B cell (primary cell): ENCODE data around the gene GRM4. TPM values are rescaled to one million over a fixed set of nuclear protein-coding genes. Genes with fewer than 3 reads are reported as not detected.

Experiments
- ATAC-seq: fragments of 200-7000 bp; cut with Tn5 transposase; one replicate; pipeline ENCODE4 v1.10.0; 2021; ENCODE audit warnings: low read depth, mild to moderate bottlenecking, moderate number of reproducible peaks, moderate library complexity
- CTCF ChIA-PET: fragments of 350-600 bp; sonication (Branson Sonifier 250); formaldehyde crosslinking; loops from one replicate; lab custom pipeline; 2021; ENCODE audit warnings: antibody characterized with exemption, inconsistent platforms; lab: Charles Lee
- POLR2A ChIA-PET: fragments of 350-600 bp; sonication (Branson Sonifier 250); formaldehyde crosslinking; loops from one replicate; lab custom pipeline; 2021; ENCODE audit warnings: antibody characterized with exemption; lab: Charles Lee
- DNase-seq: peaks from one replicate; pipeline ENCODE4 v3.0.0; 2013
- H2AFZ ChIP-seq: 2 replicates; pipeline ENCODE4 v1.6.1; 2012; ENCODE audit warnings: mild to moderate bottlenecking, low read depth, low read length; ENCODE audit not compliant: insufficient read depth, poor library complexity, severe bottlenecking
- H3K27ac ChIP-seq, 2 donors: 1 replicate in 1 of 2; 2 replicates in 1 of 2; pipeline ENCODE4 v1.5.1; 2012 to 2013; ENCODE audit warnings: low read length in 2 of 2, mild to moderate bottlenecking in 2 of 2, moderate library complexity in 1 of 2
- H3K27me3 ChIP-seq, 4 experiments: fragments of 200-600 bp in 1 of 4; sonication (generic) in 1 of 4; replicated peaks in 1 of 4; 1 replicate in 2 of 4; 2 replicates in 2 of 4; pipeline versions ENCODE4 v1.6.1 to v1.7.0; 2013 to 2016; ENCODE audit warnings: low read length in 3 of 4, mild to moderate bottlenecking in 2 of 4, mixed read lengths in 1 of 4, moderate library complexity in 1 of 4; ENCODE audit not compliant: insufficient read depth in 4 of 4, control insufficient read depth in 3 of 4; ENCODE audit errors: control extremely low read depth in 1 of 4
- H3K36me3 ChIP-seq, 2 experiments: replicated peaks in 1 of 2; 1 replicate in 1 of 2; 2 replicates in 1 of 2; pipeline versions ENCODE4 v1.6.1 to v1.7.1; 2013; ENCODE audit warnings: low read length in 1 of 2; ENCODE audit not compliant: insufficient read depth in 2 of 2, control insufficient read depth in 1 of 2; ENCODE audit errors: control extremely low read depth in 1 of 2, extremely low read depth in 1 of 2
- H3K4me1 ChIP-seq, 2 donors: fragments of 200-600 bp in 1 of 2; sonication (generic) in 1 of 2; 1 replicate in 1 of 2; 2 replicates in 1 of 2; pipeline versions ENCODE4 v1.5.1 to v1.6.1; 2013 to 2017; ENCODE audit warnings: low read length in 2 of 2; ENCODE audit not compliant: control insufficient read depth in 2 of 2, insufficient read depth in 2 of 2
- H3K4me2 ChIP-seq: replicated peaks from 2 replicates; pipeline ENCODE3; 2012; ENCODE audit warnings: mild to moderate bottlenecking, low read depth, low read length; ENCODE audit not compliant: poor library complexity, severe bottlenecking
- H3K4me3 ChIP-seq, 5 experiments: fragments of 200-600 bp in 1 of 5; sonication (generic) in 1 of 5; 1 replicate in 3 of 5; 2 replicates in 2 of 5; pipeline versions ENCODE4 v1.5.1 to v1.7.0; 2011 to 2016; ENCODE audit warnings: low read length in 4 of 5, mild to moderate bottlenecking in 4 of 5, low read depth in 2 of 5, control low read depth in 1 of 5, moderate library complexity in 1 of 5; ENCODE audit not compliant: insufficient read depth in 1 of 5; ENCODE audit errors: control extremely low read depth in 1 of 5, extremely low read depth in 1 of 5
- H3K79me2 ChIP-seq: fragments of 200-600 bp; sonication (generic); one replicate; pipeline ENCODE4 v1.6.0; 2016; ENCODE audit warnings: low read length; ENCODE audit not compliant: control insufficient read depth, insufficient read depth
- H3K9ac ChIP-seq: fragments of 200-600 bp; sonication (generic); 2 replicates; pipeline ENCODE4 v1.6.1; 2017; ENCODE audit warnings: mild to moderate bottlenecking, low read length, moderate library complexity
- H3K9me3 ChIP-seq, 3 donors: one replicate each; pipeline versions ENCODE4 v1.6.1 to v1.7.1; 2013; ENCODE audit warnings: low read length in 2 of 3; ENCODE audit not compliant: control insufficient read depth in 2 of 3, insufficient read depth in 1 of 3; ENCODE audit errors: control extremely low read depth in 1 of 3
- H4K20me1 ChIP-seq: 2 replicates; pipeline ENCODE4 v1.6.0; 2012; ENCODE audit warnings: mild to moderate bottlenecking, low read length; ENCODE audit not compliant: insufficient read depth, control insufficient read depth, poor library complexity, severe bottlenecking
- H3K27ac Mint-ChIP-seq: one replicate; pipeline ENCODE4 v1.8.0; 2021; ENCODE audit warnings: mixed read lengths
- H3K27me3 Mint-ChIP-seq: one replicate; pipeline ENCODE4 v1.8.0; 2021; ENCODE audit warnings: mixed read lengths
- H3K4me1 Mint-ChIP-seq: one replicate; pipeline ENCODE4 v1.8.0; 2021; ENCODE audit warnings: mixed read lengths
- H3K4me3 Mint-ChIP-seq: one replicate; pipeline ENCODE4 v1.8.0; 2021; ENCODE audit warnings: mixed read lengths
- H3K9me3 Mint-ChIP-seq: one replicate; pipeline ENCODE4 v1.8.0; 2022; ENCODE audit warnings: mixed read lengths; ENCODE audit not compliant: insufficient read depth
- EZH2 ChIP-seq: IDR thresholded peaks from 2 replicates; pipeline ENCODE4 v1.6.1; 2012; ENCODE audit warnings: borderline replicate concordance, low read depth, mild to moderate bottlenecking, moderate library complexity, low read length; ENCODE audit not compliant: insufficient read depth, poor library complexity, severe bottlenecking
- WGBS: methylation state at CpG from one replicate; pipeline ENCODE4 v1.1.5; 2013; ENCODE audit warnings: missing lambda C conversion rate; ENCODE audit not compliant: insufficient coverage; 5-methylcytosine and 5-hydroxymethylcytosine counted together
- intact Hi-C: fragments of 100-400 bp; cut with micrococcal nuclease; formaldehyde crosslinking; loops from one replicate; pipeline ENCODE4 v1.10.0; 2022
- polyA plus RNA-seq: library from polyadenylated mRNA; depleted of rRNA; stranded (reverse); fragments of >200 nt; gene quantifications from 2 replicates; pipeline ENCODE4 v1.2.3, GENCODE V29; 2012
- total RNA-seq, 2 donors: library from RNA; stranded (reverse); fragments of 120-200 nt in 1 of 2; gene quantifications; 1 replicate in 1 of 2; 2 replicates in 1 of 2; pipeline versions ENCODE4 v1.2.3 to v1.2.4, GENCODE V29; 2013 to 2022
- TF ChIP-seq, protein P1 (sequence below): fragments of 200-600 bp; IDR thresholded peaks from one replicate; pipeline ENCODE4 v1.8.0; 2022; ENCODE audit warnings: antibody characterized with exemption, mild to moderate bottlenecking

Gene GRM4
- total and polyA plus RNA-seq, 2 donors (not counting 1 experiment from before 2014, with no cell fraction given), result 0.04 TPM; not detected in 1

DNA sequence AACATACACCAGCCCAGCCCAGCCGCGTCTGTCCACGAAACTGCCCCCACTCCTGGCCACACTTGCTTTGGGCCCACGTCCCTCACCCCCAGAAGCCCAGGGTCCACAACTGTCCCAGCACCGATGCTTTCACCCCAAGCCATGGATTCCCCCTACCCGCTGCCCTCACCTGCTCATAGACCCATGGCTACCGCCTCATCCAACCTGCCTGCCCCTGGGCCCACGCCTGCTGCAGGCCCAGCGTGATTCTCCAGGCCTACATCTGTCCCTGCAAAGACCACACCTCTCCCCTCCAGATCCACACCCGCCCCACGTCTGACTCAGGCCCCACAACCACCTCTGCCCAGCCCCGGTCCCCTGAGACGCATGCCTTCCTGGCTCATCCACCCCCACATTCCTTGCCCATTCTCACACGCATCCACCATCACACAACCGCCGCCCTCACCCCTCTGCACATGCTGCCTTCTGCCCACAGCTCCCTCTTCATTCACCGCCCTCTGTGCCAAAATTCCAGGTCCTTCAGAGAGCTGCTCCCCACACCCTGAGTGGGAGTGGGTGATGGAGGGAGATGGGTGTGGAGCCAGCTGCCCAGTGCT is 86.7 kb downstream of the GRM4 start:
- ChIA-PET POLR2A (no interaction called here), CTCF (interaction anchor here (1.1 kb wide), 1 partner anchor 1792 kb away, joined by 3 read pairs; no protein-coding TSS in a partner anchor)
- H4K20me1 ChIP-seq, result no peaks in the 10 kb centered on the region
- ATAC-seq, result no peak
- WGBS, result 76% methylated on average over 12 of the region's 17 CpGs
- no peak for DNase-seq
- no peak overlapping the region for H2AFZ ChIP-seq
- no peak overlapping the region for H3K4me3 Mint-ChIP-seq
- no peaks in the 10 kb centered on the region for H3K9me3 Mint-ChIP-seq
- no peak overlapping the region for H3K27ac Mint-ChIP-seq
- no peak for TF ChIP-seq EZH2
- TF ChIP-seq, protein P1, sequence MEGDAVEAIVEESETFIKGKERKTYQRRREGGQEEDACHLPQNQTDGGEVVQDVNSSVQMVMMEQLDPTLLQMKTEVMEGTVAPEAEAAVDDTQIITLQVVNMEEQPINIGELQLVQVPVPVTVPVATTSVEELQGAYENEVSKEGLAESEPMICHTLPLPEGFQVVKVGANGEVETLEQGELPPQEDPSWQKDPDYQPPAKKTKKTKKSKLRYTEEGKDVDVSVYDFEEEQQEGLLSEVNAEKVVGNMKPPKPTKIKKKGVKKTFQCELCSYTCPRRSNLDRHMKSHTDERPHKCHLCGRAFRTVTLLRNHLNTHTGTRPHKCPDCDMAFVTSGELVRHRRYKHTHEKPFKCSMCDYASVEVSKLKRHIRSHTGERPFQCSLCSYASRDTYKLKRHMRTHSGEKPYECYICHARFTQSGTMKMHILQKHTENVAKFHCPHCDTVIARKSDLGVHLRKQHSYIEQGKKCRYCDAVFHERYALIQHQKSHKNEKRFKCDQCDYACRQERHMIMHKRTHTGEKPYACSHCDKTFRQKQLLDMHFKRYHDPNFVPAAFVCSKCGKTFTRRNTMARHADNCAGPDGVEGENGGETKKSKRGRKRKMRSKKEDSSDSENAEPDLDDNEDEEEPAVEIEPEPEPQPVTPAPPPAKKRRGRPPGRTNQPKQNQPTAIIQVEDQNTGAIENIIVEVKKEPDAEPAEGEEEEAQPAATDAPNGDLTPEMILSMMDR, result no peak
- no peaks in the 10 kb centered on the region for H3K4me1 Mint-ChIP-seq
- no peak overlapping the region for H3K27ac ChIP-seq
- no peaks in the 10 kb centered on the region for H3K4me1 ChIP-seq
- H3K4me2 ChIP-seq, result no peak overlapping the region
- H3K9ac ChIP-seq, result no peak overlapping the region
- no peaks in the 10 kb centered on the region for H3K36me3 ChIP-seq
- H3K27me3 ChIP-seq, result peaks cover 0 to 4% (median 0%) of the 10 kb centered on the region in 4 experiments
- H3K9me3 ChIP-seq, result no peaks in the 10 kb centered on the region
- H3K4me3 ChIP-seq, result no peak overlapping the region
- no peaks in the 10 kb centered on the region for H3K79me2 ChIP-seq
- H3K27me3 Mint-ChIP-seq, result peaks cover 12% of the 10 kb centered on the region
- intact Hi-C loops, result no loop called here

DNA sequence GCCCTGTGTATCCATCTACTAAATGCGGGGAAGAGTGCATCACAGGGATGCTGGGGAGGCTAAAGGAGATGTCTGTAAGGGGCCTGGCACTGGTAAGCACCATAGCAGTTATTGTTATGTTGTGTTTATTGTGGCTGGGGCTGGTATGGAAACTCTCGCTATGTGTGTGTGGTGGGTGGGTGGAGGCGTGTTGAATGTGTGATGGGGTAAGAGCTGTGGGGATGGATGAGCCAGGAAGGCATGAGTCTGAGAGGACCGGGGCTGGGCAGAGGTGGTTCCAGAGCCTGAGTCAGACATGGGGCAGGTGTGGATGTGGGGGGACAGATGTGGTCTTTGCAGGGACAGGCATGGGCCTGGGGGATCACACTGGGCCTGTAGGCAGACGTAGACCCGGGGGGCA is 88.1 kb downstream of the GRM4 start:
- Histone ChIP-seq H3K4me2 (no peak overlapping the region), H3K36me3 (no peaks in the 10 kb centered on the region), H3K4me1 (no peaks in the 10 kb centered on the region), H3K9ac (no peak overlapping the region), H3K9me3 (no peaks in the 10 kb centered on the region), H3K27ac (no peak overlapping the region), H3K4me3 (no peak overlapping the region), H4K20me1 (no peaks in the 10 kb centered on the region), H3K27me3 (peaks cover 0 to 7% (median under 1%) of the 10 kb centered on the region in 4 experiments), H3K79me2 (no peaks in the 10 kb centered on the region), H2AFZ (no peak overlapping the region)
- H3K27me3 Mint-ChIP-seq, result peaks cover 14% of the 10 kb centered on the region
- intact Hi-C loops, result no loop called here
- no peak overlapping the region for H3K27ac Mint-ChIP-seq
- POLR2A ChIA-PET, result no interaction called here
- CTCF ChIA-PET, result interaction anchor here (1.5 kb wide), 1 partner anchor 1082 kb away, joined by 4 read pairs; no protein-coding TSS in a partner anchor
- H3K4me1 Mint-ChIP-seq, result no peaks in the 10 kb centered on the region
- no peak overlapping the region for H3K4me3 Mint-ChIP-seq
- TF ChIP-seq EZH2, result no peak
- TF ChIP-seq, protein P1, result no peak
- ATAC-seq (no peak), DNase-seq (no peak)
- H3K9me3 Mint-ChIP-seq, result no peaks in the 10 kb centered on the region
- 89% methylated on average over 6 of the region's 6 CpGs for WGBS
